HCT116 (cell line): Measurements from ENCODE around the gene FBXL4.

Experiments used
- CTCF ChIP-seq, 3 experiments: fragments of 200-600 bp in 1 of 3; sonication (generic) in 1 of 3; IDR thresholded peaks in 2 of 3; conservative IDR thresholded peaks in 1 of 3; 2 replicates each; pipeline ENCODE4 v1.5.1; 2012 to 2017; ENCODE audit warnings: low read depth in 2 of 3, low read length in 2 of 3, antibody characterized with exemption in 1 of 3, borderline replicate concordance in 1 of 3, control low read depth in 1 of 3, mild to moderate bottlenecking in 1 of 3, mixed read lengths in 1 of 3, mixed run types in 1 of 3, moderate library complexity in 1 of 3; ENCODE audit not compliant: insufficient read depth in 1 of 3
- MAX ChIP-seq: IDR thresholded peaks from 2 replicates; pipeline ENCODE4 v1.6.1; 2012
- POLR2A ChIP-seq: IDR thresholded peaks from 2 replicates; pipeline ENCODE4 v1.7.0; 2011; ENCODE audit warnings: borderline replicate concordance; ENCODE audit not compliant: insufficient read depth, insufficient read length; ENCODE audit errors: extremely low read depth
- POLR2AphosphoS5 ChIP-seq: IDR thresholded peaks from 2 replicates; pipeline ENCODE4 v1.6.1; 2011; ENCODE audit warnings: mild to moderate bottlenecking, low read depth, low read length, moderate library complexity
- YY1 ChIP-seq: IDR thresholded peaks from 2 replicates; pipeline ENCODE4 v1.6.1; 2011; ENCODE audit warnings: low read length, low read depth, moderate library complexity, mild to moderate bottlenecking; ENCODE audit not compliant: insufficient replicate concordance; ENCODE audit errors: extremely low read depth

GRCh38 chr6:98828211-98828788 is 119.4 kb downstream of the FBXL4 start:
- TF ChIP-seq CTCF (IDR thresholded peaks at IDR 0.05 in 2 of 3, conservative IDR thresholded peaks at IDR 0.05 in 1 of 3; ENCODE audit: borderline replicate concordance in 1 of 3, insufficient read depth in 1 of 3, low read depth in 2 of 3, low read length in 2 of 3) (no peak), YY1 (no peak), POLR2A (no peak), MAX (no peak), POLR2AphosphoS5 (no peak)
